ENCODE results near the gene CDKL5. TPM values are rescaled to one million over a fixed set of nuclear protein-coding genes. Genes with fewer than 3 reads are reported as not detected.

CDKL5 gene
- total and polyA plus RNA-seq, 12 donors: 0.40 to 13.8 (median 7.4) TPM

- no peak overlapping the region for H3K4me3 ChIP-seq
- TF ChIP-seq POLR2A (IDR thresholded peaks at IDR 0.05): no peak
- TF ChIP-seq, protein P1, sequence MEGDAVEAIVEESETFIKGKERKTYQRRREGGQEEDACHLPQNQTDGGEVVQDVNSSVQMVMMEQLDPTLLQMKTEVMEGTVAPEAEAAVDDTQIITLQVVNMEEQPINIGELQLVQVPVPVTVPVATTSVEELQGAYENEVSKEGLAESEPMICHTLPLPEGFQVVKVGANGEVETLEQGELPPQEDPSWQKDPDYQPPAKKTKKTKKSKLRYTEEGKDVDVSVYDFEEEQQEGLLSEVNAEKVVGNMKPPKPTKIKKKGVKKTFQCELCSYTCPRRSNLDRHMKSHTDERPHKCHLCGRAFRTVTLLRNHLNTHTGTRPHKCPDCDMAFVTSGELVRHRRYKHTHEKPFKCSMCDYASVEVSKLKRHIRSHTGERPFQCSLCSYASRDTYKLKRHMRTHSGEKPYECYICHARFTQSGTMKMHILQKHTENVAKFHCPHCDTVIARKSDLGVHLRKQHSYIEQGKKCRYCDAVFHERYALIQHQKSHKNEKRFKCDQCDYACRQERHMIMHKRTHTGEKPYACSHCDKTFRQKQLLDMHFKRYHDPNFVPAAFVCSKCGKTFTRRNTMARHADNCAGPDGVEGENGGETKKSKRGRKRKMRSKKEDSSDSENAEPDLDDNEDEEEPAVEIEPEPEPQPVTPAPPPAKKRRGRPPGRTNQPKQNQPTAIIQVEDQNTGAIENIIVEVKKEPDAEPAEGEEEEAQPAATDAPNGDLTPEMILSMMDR (IDR thresholded peaks at IDR 0.05): no peak
- intact Hi-C loops (cut with DNase I): no loop called here
- no peaks in the 10 kb centered on the region for H3K36me3 ChIP-seq (replicated peaks in 1 of 2)
- no peaks in the 10 kb centered on the region for H3K4me1 ChIP-seq (replicated peaks in 1 of 2)
- no peak for DNase-seq
- WGBS, 4 donors: 81 to 100% (median 91%) methylated on average over 3 of the region's 3 CpGs
- H3K9me3 ChIP-seq (replicated peaks in 1 of 3): no peaks in the 10 kb centered on the region
- H3K27ac ChIP-seq: no peak overlapping the region
- no peaks in the 10 kb centered on the region for H3K27me3 ChIP-seq
These were observed 133.4 kb downstream of the CDKL5 start for GRCh38 chrX:18558799-18559198.

DNA sequence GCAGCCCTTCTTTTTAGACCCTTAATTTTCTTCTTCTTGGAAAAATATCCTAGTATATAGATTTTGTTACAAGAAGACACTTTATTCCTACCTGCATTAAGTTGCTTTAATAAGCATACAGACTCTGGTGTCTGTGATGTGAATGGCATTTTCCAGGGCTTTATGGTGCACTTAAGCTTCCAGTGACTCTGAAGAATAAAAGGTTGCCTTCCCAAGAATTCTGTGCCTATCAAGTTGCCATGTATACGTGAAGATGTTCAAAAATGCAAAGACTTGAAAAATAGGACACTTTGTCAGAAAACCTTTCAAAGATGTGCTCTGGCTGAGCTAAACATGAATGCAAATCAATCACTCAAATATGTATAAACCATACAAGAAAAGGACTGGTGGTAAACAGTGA lies 135.6 kb downstream of the CDKL5 start:
- H3K27me3 ChIP-seq: no peaks in the 10 kb centered on the region
- TF ChIP-seq, protein P1 (IDR thresholded peaks at IDR 0.05): no peak
- TF ChIP-seq POLR2A (IDR thresholded peaks at IDR 0.05): no peak
- WGBS, 4 donors: 70 to 100% (median 85%) methylated on average over 1 of the region's 1 CpG
- H3K4me1 ChIP-seq (replicated peaks in 1 of 2): no peaks in the 10 kb centered on the region
- H3K4me3 ChIP-seq: no peak overlapping the region
- no peak overlapping the region for H3K27ac ChIP-seq
- no peak for DNase-seq
- intact Hi-C loops (cut with DNase I): no loop called here
- no peaks in the 10 kb centered on the region for H3K9me3 ChIP-seq (replicated peaks in 1 of 3)
- no peaks in the 10 kb centered on the region for H3K36me3 ChIP-seq (replicated peaks in 1 of 2)

DNA sequence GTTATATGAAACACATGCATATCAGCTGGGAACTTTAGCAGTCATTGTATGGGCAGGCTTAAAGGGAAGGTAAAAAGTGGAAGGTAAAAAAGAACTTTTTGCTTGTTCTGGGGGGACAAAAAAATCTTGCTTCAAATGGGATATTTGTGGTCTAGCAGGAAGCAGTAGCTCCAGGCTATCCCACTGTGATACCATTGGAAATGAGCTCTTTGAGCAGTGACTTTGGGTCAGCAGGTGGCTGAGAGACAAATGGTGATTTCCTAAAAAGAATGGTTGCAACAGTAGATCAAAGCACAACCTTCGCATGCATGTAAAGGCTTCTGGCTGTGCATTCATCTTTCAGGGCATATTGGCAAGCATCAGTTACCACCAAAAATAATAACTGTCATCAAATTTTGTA lies 140.3 kb downstream of the CDKL5 start:
- Histone ChIP-seq H3K9me3 (replicated peaks in 1 of 3) (no peaks in the 10 kb centered on the region), H3K27me3 (no peaks in the 10 kb centered on the region), H3K4me3 (no peak overlapping the region), H3K36me3 (replicated peaks in 1 of 2) (no peaks in the 10 kb centered on the region), H3K27ac (no peak overlapping the region), H3K4me1 (replicated peaks in 1 of 2) (no peaks in the 10 kb centered on the region)
- 91 to 100% (median 94%) methylated on average over 1 of the region's 1 CpG for whole genome bisulfite sequencing, 4 donors
- DNase-seq: no peak
- intact Hi-C loops (cut with DNase I): no loop called here
- no peak for TF ChIP-seq POLR2A (IDR thresholded peaks at IDR 0.05)
- TF ChIP-seq, protein P1 (IDR thresholded peaks at IDR 0.05): no peak

GRCh38 chrX:18566748-18567147 lies 141.3 kb downstream of the CDKL5 start:
- Histone ChIP-seq H3K36me3 (replicated peaks in 1 of 2) (no peaks in the 10 kb centered on the region), H3K4me3 (no peak overlapping the region), H3K27me3 (no peaks in the 10 kb centered on the region), H3K4me1 (replicated peaks in 1 of 2) (no peaks in the 10 kb centered on the region), H3K27ac (no peak overlapping the region), H3K9me3 (replicated peaks in 1 of 3) (no peaks in the 10 kb centered on the region)
- WGBS, 4 donors: 67 to 95% (median 83%) methylated on average over 3 of the region's 3 CpGs
- intact Hi-C loops (cut with DNase I): no loop called here
- DNase-seq: no peak
- no peak for TF ChIP-seq POLR2A (IDR thresholded peaks at IDR 0.05)
- TF ChIP-seq, protein P1 (IDR thresholded peaks at IDR 0.05): no peak

All from adrenal gland (tissue), 12 donors.